ENCODE measurements around the gene CLEC19A.

Gene CLEC19A

DNA sequence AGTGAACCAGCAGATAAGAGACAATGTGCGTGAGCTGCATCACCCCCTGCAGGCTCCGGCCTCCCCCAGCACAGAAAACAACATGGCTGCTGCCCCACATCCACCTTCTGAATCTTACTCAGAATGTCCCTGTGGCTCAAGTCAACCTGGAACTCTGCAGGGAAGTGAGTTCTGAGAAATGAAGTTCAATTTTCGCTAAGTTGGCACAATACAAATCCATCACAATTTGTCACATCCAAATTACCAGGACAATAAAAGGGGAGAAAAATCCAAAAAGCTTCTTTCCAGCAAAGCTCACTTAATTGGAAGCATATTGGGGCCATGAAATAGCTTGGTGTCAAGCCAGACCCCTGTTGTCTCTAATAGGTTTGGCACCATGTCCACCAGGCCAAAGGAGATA lies 38.1 kb downstream of the CLEC19A start:
- DNase-seq (ENCODE audit: low read depth, low spot score) = no peak

DNA sequence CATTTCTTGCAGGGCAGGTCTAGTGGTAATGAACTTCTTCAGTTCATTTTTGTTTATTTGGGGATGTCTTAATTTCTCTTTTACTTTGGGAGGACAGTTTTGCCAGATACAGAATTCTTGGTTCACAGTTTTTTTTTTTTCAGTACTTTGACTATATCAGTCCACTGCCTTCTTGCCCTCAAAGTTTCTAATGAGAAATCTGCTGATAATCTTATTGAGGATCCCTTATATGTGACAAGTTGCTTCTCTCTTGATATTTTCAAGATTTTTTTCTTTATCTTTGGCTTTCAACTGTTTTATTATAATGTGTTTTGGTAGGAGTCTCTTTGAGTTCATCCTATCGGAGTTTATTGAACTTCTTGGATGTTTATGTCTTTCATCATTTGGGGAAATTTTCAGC lies 42.8 kb downstream of the CLEC19A start:
- DNase-seq (ENCODE audit: low read depth, low spot score) = no peak

DNA sequence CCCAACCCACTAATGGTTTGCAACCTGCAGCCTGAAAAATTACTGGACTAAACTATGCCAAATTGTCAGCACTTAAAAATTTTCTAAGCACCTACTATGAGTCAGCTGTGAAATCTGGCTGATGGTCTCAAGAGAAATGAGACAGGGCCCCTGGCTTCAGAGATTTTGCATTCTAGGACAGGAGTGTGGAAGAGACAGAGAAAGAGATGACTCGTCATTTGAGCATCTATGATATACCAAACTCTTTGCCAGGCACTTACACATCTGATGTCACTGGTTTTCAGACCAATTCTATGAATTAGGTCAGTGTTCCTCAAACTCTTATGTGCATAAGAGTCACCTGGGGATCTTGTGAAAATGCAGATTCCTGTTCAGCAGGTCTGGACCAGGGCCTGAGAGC lies 44.4 kb downstream of the CLEC19A start:
- no peak for DNase-seq (ENCODE audit: low read depth, low spot score)

DNA sequence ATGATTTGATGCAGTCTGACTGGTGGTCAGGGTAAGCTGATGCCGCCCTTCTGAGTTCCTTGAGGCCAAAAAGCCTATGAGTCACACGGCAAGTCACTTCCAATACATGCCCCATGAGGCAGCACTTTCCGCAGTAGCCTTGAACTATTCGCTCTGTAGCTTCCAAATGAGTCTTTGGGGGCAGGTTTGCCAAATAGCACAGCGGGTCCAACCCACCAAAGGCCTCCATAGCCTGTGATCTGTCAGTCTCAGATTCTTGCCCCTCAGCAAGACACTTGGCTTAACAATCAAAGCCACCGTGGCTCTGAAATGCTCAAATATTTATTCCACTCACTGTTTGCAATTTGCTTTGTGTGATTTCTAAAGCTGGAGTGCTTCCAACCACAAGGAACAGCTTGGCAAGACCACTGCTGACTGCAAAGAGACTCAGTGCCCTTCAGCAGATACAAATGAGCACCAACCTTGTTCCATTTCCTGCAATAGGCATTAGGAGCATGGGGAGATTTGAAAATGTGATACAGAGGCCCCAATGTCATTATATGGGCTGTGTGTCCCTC lies 45.4 kb downstream of the CLEC19A start:
- no peak for DNase-seq (ENCODE audit: low read depth, low spot score)

DNA sequence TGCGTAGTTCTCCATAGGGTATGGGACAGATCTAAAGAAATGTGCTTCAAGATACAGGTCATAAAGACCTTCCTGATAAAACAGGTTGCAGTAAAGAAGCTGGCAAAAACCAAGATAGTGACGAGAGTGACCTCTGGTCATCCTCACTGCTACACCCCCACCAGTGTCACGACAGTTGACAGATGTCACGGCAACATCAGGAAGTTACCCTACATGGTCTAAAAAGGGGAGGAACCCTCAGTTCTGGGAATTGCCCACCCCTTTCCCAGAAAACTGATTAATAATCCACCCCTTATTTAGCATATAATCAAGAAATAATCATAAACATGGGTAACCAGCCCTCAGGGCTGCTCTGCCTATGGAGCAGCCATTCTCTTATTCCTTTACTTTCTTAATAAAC lies 46.3 kb downstream of the CLEC19A start:
- DNase-seq (ENCODE audit: low read depth, low spot score) = no peak

DNA sequence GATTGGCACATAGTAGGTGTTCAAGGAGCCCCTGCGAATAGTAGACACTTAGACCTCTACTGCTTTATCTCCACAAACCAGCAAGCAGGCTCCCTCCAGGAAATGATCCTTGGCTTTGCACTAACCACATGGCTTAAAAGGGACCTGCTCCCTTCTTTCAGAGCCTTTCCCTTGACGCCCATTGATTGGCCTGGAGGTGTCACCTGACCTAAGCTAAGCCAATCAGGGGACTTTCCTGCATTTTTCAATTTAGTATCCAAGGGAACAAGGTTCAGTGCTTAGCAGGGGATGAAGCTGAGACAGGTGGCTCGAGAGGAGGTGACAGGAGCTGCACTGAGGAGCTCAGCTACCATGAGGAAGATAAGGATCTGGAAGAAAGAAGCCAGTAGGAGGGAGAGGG lies 52.8 kb downstream of the CLEC19A start:
- DNase-seq (ENCODE audit: low read depth, low spot score) = no peak

DNA sequence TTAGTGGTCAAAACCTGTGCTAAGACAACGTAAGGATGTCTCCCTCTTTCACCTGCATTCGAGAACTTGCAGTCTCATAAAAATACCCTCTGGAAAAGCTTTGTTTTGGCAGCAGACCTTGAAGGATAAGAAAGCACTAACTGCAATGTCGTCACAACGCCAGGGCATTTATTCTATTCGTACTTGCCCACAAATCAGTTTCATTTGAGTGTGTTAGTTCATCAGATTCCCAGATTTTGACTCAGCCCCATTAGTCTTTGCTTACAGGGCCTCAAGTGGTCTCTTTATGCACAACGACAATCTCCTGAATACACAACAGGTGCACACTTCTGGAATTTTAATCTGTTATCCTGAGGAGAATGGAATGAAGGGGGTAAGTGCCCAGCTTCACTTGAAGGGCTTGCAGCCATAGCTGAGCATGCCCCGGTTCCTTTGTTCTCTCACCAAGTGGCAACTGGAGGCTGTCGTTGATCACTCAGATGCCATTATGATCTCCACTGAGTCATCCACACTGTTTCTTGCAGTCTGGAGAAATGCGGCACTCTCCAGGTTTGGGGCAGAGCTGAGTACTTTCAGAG lies 58.8 kb downstream of the CLEC19A start:
- no peak for DNase-seq (ENCODE audit: low read depth, low spot score)

DNA sequence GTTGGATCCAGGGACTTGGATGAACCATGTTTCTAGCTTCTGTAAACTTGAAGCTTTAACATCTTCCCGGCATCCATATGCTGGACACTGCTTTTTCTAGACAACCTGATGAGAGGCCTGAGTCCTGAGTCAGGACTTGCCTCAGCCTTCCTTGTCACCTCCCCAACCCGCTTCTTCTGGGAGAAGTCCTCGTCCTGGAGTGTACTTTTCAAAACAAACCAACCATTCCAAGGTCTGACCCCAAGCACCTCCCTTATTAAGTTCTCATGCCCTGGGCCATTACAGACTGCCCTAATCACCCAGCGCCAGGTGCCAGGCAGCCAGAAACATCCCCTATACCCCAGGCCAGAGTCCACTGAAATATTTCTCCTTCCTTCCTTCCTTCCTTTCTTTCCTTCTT lies 59.4 kb downstream of the CLEC19A start:
- no peak for DNase-seq (ENCODE audit: low read depth, low spot score)

DNA sequence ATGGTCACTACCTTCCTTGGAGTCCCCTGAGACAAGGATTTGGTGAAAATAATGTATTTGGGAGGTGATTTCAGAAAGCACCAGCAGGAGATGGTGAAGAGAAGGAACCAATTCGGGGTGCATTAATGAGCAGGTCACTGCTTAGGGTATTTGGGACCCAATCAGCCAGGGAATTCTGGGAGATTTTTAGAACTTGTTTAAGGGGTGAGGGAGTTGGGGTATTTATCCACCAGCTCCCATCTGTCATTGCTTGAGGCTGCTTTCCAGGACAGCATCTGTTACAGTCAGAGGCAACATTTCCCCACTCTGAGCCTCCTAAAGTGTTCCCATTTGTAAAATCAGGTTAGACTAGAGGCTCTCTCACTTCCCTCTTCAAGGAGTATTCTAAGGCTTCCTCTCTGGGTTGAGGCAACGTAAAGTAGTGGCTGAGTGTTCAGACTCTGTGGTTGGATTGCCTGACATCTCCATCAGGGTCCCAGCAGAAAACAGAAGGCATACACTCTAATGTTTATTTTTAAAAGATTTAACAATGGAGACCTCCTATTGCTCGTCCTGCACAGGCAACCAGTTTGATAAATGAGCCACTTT lies 60.9 kb downstream of the CLEC19A start:
- no peak for DNase-seq (ENCODE audit: low read depth, low spot score)

DNA sequence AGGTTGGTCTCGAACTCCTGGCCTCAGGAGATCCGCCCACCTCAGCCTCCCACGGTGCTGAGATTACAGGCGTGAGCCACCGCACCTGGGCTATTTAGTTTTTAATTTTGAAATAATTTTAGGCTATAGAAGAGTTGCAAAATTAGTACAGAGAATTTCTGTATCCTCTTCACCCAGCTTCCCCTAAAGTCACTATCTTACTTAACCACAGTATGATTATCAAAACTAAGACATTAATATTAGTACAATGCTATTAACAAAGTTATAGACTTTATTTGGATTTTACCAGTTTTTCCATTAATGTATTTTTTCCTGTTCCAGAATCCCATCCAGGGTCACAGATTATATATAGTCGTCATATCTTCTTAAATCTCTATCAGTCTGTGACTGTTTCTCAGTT lies 62.6 kb downstream of the CLEC19A start:
- no peak for DNase-seq (ENCODE audit: low read depth, low spot score)

DNA sequence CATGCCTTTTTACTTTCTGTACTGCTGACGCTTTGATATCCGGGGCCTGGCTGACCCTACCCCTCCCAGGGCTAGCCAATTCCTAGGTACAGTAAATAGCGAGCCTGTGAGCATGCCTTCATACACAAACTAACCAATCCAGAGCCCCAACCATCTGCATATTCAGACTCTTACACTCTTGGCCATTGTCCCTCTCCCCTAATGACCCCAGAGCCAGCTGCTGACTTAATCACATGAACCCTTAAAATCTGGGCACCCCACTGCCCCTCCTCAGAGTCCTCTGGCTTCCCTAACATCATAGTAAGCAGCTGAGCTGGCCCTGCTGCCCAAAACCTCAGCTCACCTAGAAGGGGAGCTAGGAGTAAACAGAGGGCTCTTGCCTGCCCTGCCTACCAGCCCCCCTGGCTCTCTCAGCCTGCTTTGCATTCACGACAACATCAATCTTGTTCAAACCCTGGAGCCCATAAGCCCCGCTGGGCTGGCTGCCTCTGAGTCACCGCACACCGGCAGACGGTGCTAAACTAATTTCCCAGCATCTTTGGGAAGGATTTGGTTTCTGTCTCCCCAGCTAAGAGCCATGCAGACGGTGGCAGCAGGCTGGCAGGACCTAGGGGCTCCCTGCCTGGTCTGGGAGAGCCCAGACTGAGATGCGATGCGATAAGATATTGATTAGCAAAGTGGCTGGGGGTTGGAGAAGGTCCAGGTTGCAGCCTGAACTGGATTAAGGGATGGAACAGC lies 63.2 kb downstream of the CLEC19A start:
- no peak for DNase-seq (ENCODE audit: low read depth, low spot score)

DNA sequence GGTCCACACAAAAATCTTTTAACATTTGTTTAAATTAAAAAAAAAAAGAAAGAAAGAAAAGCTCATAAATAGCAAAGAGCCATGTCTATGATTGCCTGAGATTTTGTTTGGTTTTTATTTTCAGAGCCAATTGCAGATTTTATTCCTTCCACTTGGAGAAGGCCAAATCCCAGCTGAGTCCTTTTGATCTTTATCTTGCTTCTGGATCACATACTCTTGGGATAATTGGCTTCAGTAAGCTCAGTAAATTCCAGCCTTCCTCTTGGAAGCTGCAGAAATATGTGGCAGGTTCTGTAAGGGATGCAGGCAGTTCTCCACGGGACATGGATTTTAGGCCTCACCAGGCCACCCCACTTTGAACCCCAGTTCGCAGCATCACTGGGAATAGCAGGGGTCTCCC lies 68.8 kb downstream of the CLEC19A start:
- DNase-seq (ENCODE audit: low read depth, low spot score) = no peak

DNA sequence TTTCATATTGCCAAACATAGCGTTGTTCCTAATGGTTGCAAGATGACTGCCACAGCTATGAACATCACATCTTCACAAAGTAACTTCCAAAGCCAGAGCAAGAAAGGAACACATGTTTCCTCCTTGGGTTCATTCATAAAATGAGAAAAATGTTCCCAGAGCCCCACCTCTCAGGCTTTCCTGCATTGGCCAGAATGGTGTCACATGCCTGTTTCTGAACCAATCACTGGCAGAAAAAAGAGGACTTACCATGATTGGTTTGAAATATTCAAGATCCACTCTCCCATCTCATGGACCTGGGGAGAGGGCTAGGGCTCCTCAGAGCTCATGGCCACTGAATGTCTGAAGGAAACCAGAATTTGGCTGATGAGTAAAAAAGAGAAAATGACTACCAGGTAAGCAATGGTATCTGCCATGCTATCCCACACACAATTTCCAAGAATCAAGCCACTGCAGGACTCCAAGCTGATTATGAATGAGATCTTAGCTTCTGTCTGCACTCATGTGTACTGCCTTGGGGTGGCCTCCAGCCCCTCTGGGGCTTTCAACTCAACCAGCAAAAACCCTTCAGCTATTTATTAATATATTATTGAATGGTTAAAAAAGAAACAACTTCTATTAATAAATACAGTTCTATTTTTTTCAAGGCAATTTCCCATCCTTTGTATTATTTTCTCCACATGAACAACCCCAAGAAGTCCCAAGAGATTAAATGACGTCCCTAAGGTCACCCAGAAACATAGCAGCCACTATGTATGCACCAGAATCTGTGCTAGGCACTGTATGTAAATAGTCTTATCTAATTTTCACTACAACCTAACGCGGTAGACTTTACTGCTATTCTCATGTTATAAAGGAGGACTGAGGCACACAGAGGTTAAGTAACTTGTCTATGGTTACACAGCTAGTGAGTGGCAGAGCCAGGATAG lies 70.8 kb downstream of the CLEC19A start:
- no peak for DNase-seq (ENCODE audit: low read depth, low spot score)

DNA sequence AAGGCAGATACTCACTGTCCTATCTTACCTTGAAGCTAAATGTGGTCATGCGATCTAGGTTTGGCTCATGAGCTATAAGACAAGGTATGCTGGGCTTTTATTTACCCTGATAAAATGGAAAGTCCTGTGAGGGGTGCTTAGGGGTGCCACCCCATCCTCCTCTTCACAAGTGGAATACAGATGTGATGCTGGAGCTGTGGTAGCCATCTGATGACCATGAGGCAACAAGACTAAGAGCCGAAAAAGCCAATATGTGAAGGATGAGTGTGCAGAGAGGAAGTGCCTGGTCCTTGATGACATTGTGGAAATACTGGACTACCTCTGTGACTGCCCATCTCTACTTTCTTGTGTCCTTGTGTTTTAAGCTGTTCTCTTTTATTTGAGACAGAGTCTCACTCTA lies 74.0 kb downstream of the CLEC19A start:
- no peak for DNase-seq (ENCODE audit: low read depth, low spot score)

All from brain pericyte (primary cell).